Left lung (tissue), 10 donors: Measurements from ENCODE around the gene OCRL. TPM values are rescaled to one million over a fixed set of nuclear protein-coding genes. Genes with fewer than 3 reads are reported as not detected.

Experiments
- ATAC-seq: fragments of 200-7000 bp; cut with Tn5 transposase; one replicate; pipeline ENCODE4 v1.9.1; 2020; ENCODE audit warnings: moderate library complexity
- DNase-seq, 4 donors: peaks; one replicate each; pipeline ENCODE4 v3.0.0-alpha.2; 2013 to 2020
- H3K27ac ChIP-seq, 2 donors: fragments of 200-600 bp; sonication (generic) in 1 of 2; one replicate each; pipeline versions ENCODE4 v1.5.0 to v1.8.0; 2020 to 2021
- H3K27me3 ChIP-seq, 2 donors: fragments of 200-600 bp; sonication (generic) in 1 of 2; one replicate each; pipeline versions ENCODE4 v1.5.0 to v1.8.0; 2020 to 2021
- H3K36me3 ChIP-seq, 2 donors: fragments of 200-600 bp; sonication (generic) in 1 of 2; one replicate each; pipeline versions ENCODE4 v1.5.0 to v1.8.0; 2020 to 2021
- H3K4me1 ChIP-seq, 2 donors: fragments of 200-600 bp; one replicate each; pipeline ENCODE4 v1.8.0; 2021
- H3K4me3 ChIP-seq, 2 donors: fragments of 200-600 bp; sonication (generic) in 1 of 2; one replicate each; pipeline versions ENCODE4 v1.5.0 to v1.8.0; 2020 to 2021; ENCODE audit warnings: mild to moderate bottlenecking in 1 of 2
- H3K9me3 ChIP-seq, 2 donors: fragments of 200-600 bp; sonication (generic) in 1 of 2; one replicate each; pipeline versions ENCODE4 v1.5.0 to v1.8.0; 2020 to 2021
- CTCF ChIP-seq, 2 donors: fragments of 200-600 bp; sonication (generic) in 1 of 2; IDR thresholded peaks; one replicate each; pipeline versions ENCODE4 v1.5.0 to v1.8.0; 2021; ENCODE audit warnings: antibody characterized with exemption in 2 of 2
- intact Hi-C, 2 donors: fragments of 100-400 bp; cut with DNase I; formaldehyde crosslinking; loops; one replicate each; pipeline versions ENCODE4 v1.11.2 to v1.14.2; 2022
- polyA plus RNA-seq, 6 donors: library from polyadenylated mRNA; unstranded; fragments of 120-200 nt; gene quantifications; one replicate each; pipeline ENCODE4 v1.2.1, GENCODE V29; 2013; ENCODE audit not compliant: insufficient read length in 6 of 6
- total RNA-seq, 2 donors: library from RNA; stranded (reverse); fragmentation: NEBNext Ultra II Directional; extraction: Animal tissue kit (Norgen Biotek cat#: 25700); gene quantifications; one replicate each; pipeline ENCODE4 v1.2.1, GENCODE V29; 2021
- donor health status: DM: no; HTN: yes; CAD: no.
- donor health status: DM: no; HTN: no; CAD: no.

OCRL gene
- total and polyA plus RNA-seq, 8 donors, result 21.3 to 30.2 (median 27.5) TPM

GRCh38 chrX:129641469-129641868 is 101.4 kb downstream of the OCRL start:
- no peak overlapping the region for H3K27ac ChIP-seq
- TF ChIP-seq CTCF (IDR thresholded peaks at IDR 0.05), result no peak
- no peak overlapping the region for H3K4me3 ChIP-seq
- no peaks in the 10 kb centered on the region for H3K36me3 ChIP-seq
- ATAC-seq, result no peak
- DNase-seq, result no peak
- no peaks in the 10 kb centered on the region for H3K4me1 ChIP-seq
- H3K9me3 ChIP-seq, result no peaks in the 10 kb centered on the region
- intact Hi-C loops, result no loop called here
- H3K27me3 ChIP-seq, result no peaks in the 10 kb centered on the region

GRCh38 chrX:129641941-129642340 is 101.9 kb downstream of the OCRL start:
- intact Hi-C loops, result no loop called here
- DNase-seq (no peak), ATAC-seq (no peak)
- no peaks in the 10 kb centered on the region for H3K27me3 ChIP-seq
- H3K36me3 ChIP-seq, result no peaks in the 10 kb centered on the region
- no peaks in the 10 kb centered on the region for H3K9me3 ChIP-seq
- no peaks in the 10 kb centered on the region for H3K4me1 ChIP-seq
- no peak overlapping the region for H3K4me3 ChIP-seq
- H3K27ac ChIP-seq, result no peak overlapping the region
- no peak for TF ChIP-seq CTCF (IDR thresholded peaks at IDR 0.05)

Other genes starting within 250 kb of the OCRL start
- gene SMARCA1, start 16.8 kb upstream of the OCRL start, total RNA-seq, result 10 to 100 TPM; 26.1 to 46.9 TPM
- 100 to 1,000 TPM; 117 to 143 (median 127) TPM for gene SMARCA1, start 16.8 kb upstream of the OCRL start, polyA plus RNA-seq
- gene APLN, start 114.7 kb downstream of the OCRL start, total RNA-seq, result 1 to 10 TPM; 1.0 to 6.9 TPM
- gene APLN, start 114.7 kb downstream of the OCRL start, polyA plus RNA-seq, result 10 to 100 TPM in 1 of 6 donors, 1 to 10 TPM in 5; 2.4 to 14.2 (median 6.4) TPM
- gene XPNPEP2, start 198.7 kb downstream of the OCRL start, total RNA-seq, result 1 to 10 TPM; 2.6 to 2.9 TPM
- gene XPNPEP2, start 198.7 kb downstream of the OCRL start, polyA plus RNA-seq, result 10 to 100 TPM in 1 of 6 donors, 1 to 10 TPM in 5; 5.8 to 11.0 (median 8.5) TPM
- 10 to 100 TPM; 17.1 to 62.9 TPM for gene SASH3, start 239.7 kb downstream of the OCRL start, total RNA-seq
- 1 to 10 TPM; 2.3 to 4.5 (median 3.6) TPM for gene SASH3, start 239.7 kb downstream of the OCRL start, polyA plus RNA-seq